ENCODE measurements around the gene HSD3B7.
"Not testable (repeated sequence)": the region's sequence is repeated elsewhere in the genome, so short reads cannot be mapped to it uniquely, and the experiment has no call there.

GRCh38 chr16:30939571-30939970 is 45.4 kb upstream of the HSD3B7 start:
- TF ChIP-seq, protein P1, sequence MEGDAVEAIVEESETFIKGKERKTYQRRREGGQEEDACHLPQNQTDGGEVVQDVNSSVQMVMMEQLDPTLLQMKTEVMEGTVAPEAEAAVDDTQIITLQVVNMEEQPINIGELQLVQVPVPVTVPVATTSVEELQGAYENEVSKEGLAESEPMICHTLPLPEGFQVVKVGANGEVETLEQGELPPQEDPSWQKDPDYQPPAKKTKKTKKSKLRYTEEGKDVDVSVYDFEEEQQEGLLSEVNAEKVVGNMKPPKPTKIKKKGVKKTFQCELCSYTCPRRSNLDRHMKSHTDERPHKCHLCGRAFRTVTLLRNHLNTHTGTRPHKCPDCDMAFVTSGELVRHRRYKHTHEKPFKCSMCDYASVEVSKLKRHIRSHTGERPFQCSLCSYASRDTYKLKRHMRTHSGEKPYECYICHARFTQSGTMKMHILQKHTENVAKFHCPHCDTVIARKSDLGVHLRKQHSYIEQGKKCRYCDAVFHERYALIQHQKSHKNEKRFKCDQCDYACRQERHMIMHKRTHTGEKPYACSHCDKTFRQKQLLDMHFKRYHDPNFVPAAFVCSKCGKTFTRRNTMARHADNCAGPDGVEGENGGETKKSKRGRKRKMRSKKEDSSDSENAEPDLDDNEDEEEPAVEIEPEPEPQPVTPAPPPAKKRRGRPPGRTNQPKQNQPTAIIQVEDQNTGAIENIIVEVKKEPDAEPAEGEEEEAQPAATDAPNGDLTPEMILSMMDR (IDR thresholded peaks at IDR 0.05) = not testable (repeated sequence)
- not testable (repeated sequence) for TF ChIP-seq EZH2 (IDR thresholded peaks at IDR 0.05; ENCODE audit: borderline replicate concordance, insufficient read depth, low read depth, low read length, poor library complexity, severe bottlenecking)
